Measurements from ENCODE around the gene MTUS2. TPM values are rescaled to one million over a fixed set of nuclear protein-coding genes. Genes with fewer than 3 reads are reported as not detected.

Gene MTUS2
- total and polyA plus RNA-seq, 2 of the 8 experiments (the other 6 are each of a cell fraction or from before 2014, with no cell fraction given), result 0.18 to 0.80 TPM

DNA sequence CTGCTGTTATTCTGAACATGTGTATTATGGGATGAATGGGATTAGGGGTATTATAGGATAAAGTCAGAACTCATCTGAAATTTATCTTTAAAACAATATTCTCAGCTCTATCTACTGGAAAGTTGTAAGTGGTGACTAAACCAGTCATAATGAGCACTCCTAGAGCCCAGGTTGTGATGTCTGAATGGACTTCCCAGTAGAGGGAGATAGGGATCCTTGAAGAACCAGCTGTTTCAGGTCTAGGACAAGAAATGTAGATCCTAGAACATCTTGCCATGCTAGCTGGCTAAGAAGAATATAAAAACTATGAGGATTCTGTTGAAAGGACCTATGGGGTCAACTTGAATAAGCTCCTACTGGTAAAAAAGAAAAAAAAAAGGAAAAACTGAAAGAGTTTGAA lies 464.6 kb downstream of the MTUS2 start:
- H2BK15ac ChIP-seq (ENCODE audit: low read length), result no peak overlapping the region
- H3K27ac ChIP-seq (ENCODE audit: low read depth, low read length), result no peak overlapping the region
- ChIA-PET POLR2A (ENCODE audit: partially characterized antibody) (no interaction called here), CTCF (ENCODE audit: partially characterized antibody) (interaction anchor here (0.6 to 1.1 kb wide), 5 partner anchors 9 to 332 kb away, joined by 3 to 4 read pairs (median 3); no protein-coding TSS in a partner anchor)
- no peak overlapping the region for H3K4me2 ChIP-seq (ENCODE audit: insufficient read depth in 1 of 2, low read depth in 2 of 2, low read length in 2 of 2)
- H2BK12ac ChIP-seq (ENCODE audit: low read depth, low read length), result no peak overlapping the region
- no peaks in the 10 kb centered on the region for H4K20me1 ChIP-seq (replicated peaks in 1 of 2; ENCODE audit: control insufficient read depth in 1 of 2, insufficient read depth in 2 of 2, low read length in 2 of 2)
- no peak overlapping the region for H3K23ac ChIP-seq (ENCODE audit: insufficient read length)
- H2BK20ac ChIP-seq (ENCODE audit: low read length), result no peak overlapping the region
- no peak overlapping the region for H4K8ac ChIP-seq (ENCODE audit: extremely low read depth, insufficient read depth, low read length)
- no peak overlapping the region for H4K91ac ChIP-seq (replicated peaks; ENCODE audit: insufficient read length, low read length)
- H3K27me3 ChIP-seq (replicated peaks in 1 of 4; ENCODE audit: control insufficient read depth in 3 of 4, extremely low read depth in 1 of 4, insufficient read depth in 3 of 4, low read length in 3 of 4), result no peaks in the 10 kb centered on the region
- H3K56ac ChIP-seq (replicated peaks; ENCODE audit: insufficient read length, low read depth, low read length), result no peak overlapping the region
- FAIRE-seq (no peak), DNase-seq (ENCODE audit: low read depth in 1 of 2, low spot score in 2 of 2) (no peak)
- no peaks in the 10 kb centered on the region for H3K36me3 ChIP-seq (ENCODE audit: control insufficient read depth in 2 of 4, insufficient read depth in 4 of 4, low read length in 3 of 4)
- no peaks in the 10 kb centered on the region for H3K23me2 ChIP-seq (ENCODE audit: low read depth, low read length)
- H2BK120ac ChIP-seq (replicated peaks; ENCODE audit: low read depth, low read length), result no peak overlapping the region
- H4K5ac ChIP-seq (ENCODE audit: insufficient read length, low read depth, low read length), result no peak overlapping the region
- no peak overlapping the region for H3K18ac ChIP-seq (ENCODE audit: extremely low read depth, low read length)
- H3K4ac ChIP-seq (replicated peaks; ENCODE audit: insufficient read length, low read depth, low read length), result no peak overlapping the region
- no peaks in the 10 kb centered on the region for H3K79me2 ChIP-seq (ENCODE audit: control insufficient read depth in 1 of 2, insufficient read depth in 2 of 2, low read length in 2 of 2)
- H3K4me1 ChIP-seq (replicated peaks in 1 of 4; ENCODE audit: control insufficient read depth in 3 of 4, insufficient read depth in 4 of 4, low read length in 3 of 4), result no peaks in the 10 kb centered on the region
- no peak overlapping the region for H2AK5ac ChIP-seq (ENCODE audit: low read depth, low read length)
- H3K79me1 ChIP-seq (ENCODE audit: low read depth, low read length), result no peaks in the 10 kb centered on the region
- H2BK5ac ChIP-seq (ENCODE audit: low read depth, low read length), result no peak overlapping the region
- H3K14ac ChIP-seq (ENCODE audit: insufficient read length), result no peak overlapping the region
- no peak overlapping the region for H3K4me3 ChIP-seq (ENCODE audit: extremely low read depth in 1 of 4, insufficient read depth in 2 of 4, low read depth in 3 of 4, low read length in 4 of 4)
- no peak overlapping the region for H3K9ac ChIP-seq (replicated peaks in 1 of 4; ENCODE audit: extremely low read depth in 1 of 4, low read depth in 3 of 4, low read length in 3 of 4)
- TF ChIP-seq RBBP5 (IDR thresholded peaks at IDR 0.05; ENCODE audit: borderline replicate concordance, low read depth, low read length) (no peak), RAD21 (IDR thresholded peaks at IDR 0.05 in 1 of 2, conservative IDR thresholded peaks at IDR 0.05 in 1 of 2; ENCODE audit: low read depth in 2 of 2, low read length in 2 of 2) (peak; percentile 47 to 58)
- TF ChIP-seq, protein P1, sequence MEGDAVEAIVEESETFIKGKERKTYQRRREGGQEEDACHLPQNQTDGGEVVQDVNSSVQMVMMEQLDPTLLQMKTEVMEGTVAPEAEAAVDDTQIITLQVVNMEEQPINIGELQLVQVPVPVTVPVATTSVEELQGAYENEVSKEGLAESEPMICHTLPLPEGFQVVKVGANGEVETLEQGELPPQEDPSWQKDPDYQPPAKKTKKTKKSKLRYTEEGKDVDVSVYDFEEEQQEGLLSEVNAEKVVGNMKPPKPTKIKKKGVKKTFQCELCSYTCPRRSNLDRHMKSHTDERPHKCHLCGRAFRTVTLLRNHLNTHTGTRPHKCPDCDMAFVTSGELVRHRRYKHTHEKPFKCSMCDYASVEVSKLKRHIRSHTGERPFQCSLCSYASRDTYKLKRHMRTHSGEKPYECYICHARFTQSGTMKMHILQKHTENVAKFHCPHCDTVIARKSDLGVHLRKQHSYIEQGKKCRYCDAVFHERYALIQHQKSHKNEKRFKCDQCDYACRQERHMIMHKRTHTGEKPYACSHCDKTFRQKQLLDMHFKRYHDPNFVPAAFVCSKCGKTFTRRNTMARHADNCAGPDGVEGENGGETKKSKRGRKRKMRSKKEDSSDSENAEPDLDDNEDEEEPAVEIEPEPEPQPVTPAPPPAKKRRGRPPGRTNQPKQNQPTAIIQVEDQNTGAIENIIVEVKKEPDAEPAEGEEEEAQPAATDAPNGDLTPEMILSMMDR (IDR thresholded peaks at IDR 0.05; ENCODE audit: control extremely low read depth in 1 of 3, insufficient read depth in 1 of 3, low read depth in 1 of 3, low read length in 3 of 3), result peak in 2 of 3 experiments; percentile 27 to 30; a peak in 2 of 4 replicates
- H2AFZ ChIP-seq (ENCODE audit: low read length), result no peak overlapping the region
- H3K9me3 ChIP-seq (ENCODE audit: insufficient read depth in 2 of 2, low read depth in 1 of 2, low read length in 1 of 2), result no peaks in the 10 kb centered on the region
